GM12875 (cell line): ENCODE data around the gene FRMD4A.
"Not testable (repeated sequence)": the region's sequence is repeated elsewhere in the genome, so short reads cannot be mapped to it uniquely, and the experiment has no call there.

Experiments
- H3K4me3 ChIP-seq: one replicate; pipeline ENCODE4 v1.5.1; 2011; ENCODE audit warnings: low read depth, low read length, control low read depth
- CTCF ChIP-seq: IDR thresholded peaks from 2 replicates; pipeline ENCODE4 v1.5.1; 2011; ENCODE audit warnings: low read depth, mild to moderate bottlenecking, control low read depth, inconsistent platforms, low read length, moderate library complexity, borderline replicate concordance; ENCODE audit not compliant: insufficient read depth

Gene FRMD4A

GRCh38 chr10:13770760-13771493, 559.8 kb downstream of the FRMD4A start:
- no peak for TF ChIP-seq CTCF
- H3K4me3 ChIP-seq = no peak overlapping the region

GRCh38 chr10:13769946-13770345, 560.8 kb downstream of the FRMD4A start:
- TF ChIP-seq CTCF = no peak
- no peak overlapping the region for H3K4me3 ChIP-seq

GRCh38 chr10:13767676-13768178, 563.0 kb downstream of the FRMD4A start:
- TF ChIP-seq CTCF = no peak
- H3K4me3 ChIP-seq = no peak overlapping the region

- not testable (repeated sequence) for H3K4me3 ChIP-seq
Measured at GRCh38 chr10:13767148-13767547, 563.6 kb downstream of the FRMD4A start.

- no peak overlapping the region for H3K4me3 ChIP-seq
Measured at GRCh38 chr10:13765641-13766341, 564.9 kb downstream of the FRMD4A start.

GRCh38 chr10:13761490-13762091, 569.1 kb downstream of the FRMD4A start:
- no peak for TF ChIP-seq CTCF
- no peak overlapping the region for H3K4me3 ChIP-seq

More at GRCh38 chr10:13765641-13766341, 564.9 kb downstream of the FRMD4A start:
- no peak for TF ChIP-seq CTCF

- no peak for TF ChIP-seq CTCF
- no peak overlapping the region for H3K4me3 ChIP-seq
Measured at GRCh38 chr10:13759168-13759567, 571.6 kb downstream of the FRMD4A start.
